ENCODE results near the gene TCF4.

TCF4 gene

DNA sequence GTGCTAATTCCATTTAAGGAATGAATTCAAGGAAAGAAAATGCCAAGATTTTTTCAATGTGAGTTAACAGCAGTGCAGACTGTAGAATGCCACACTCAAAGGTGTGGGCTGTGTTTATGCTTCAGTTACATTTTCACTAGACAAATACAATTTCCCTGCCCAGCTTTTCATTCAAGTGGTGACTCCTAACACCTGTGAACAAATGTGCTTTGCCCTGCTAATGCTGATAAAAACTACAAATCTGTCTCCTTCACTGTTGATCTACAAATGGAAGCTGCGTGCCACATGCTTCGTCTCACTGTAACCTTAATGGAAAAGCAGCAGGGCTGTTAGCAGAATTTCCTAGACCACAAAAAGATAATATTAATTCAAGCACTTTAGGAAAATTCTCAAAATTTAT lies 19.8 kb upstream of the TCF4 start:
- Histone ChIP-seq H3K4me1 (ENCODE audit: control insufficient read depth, insufficient read depth, low read length) (no peaks in the 10 kb centered on the region), H3K4me3 (ENCODE audit: low read length) (no peak overlapping the region), H3K4me2 (ENCODE audit: low read length) (no peak overlapping the region), H3K9me3 (replicated peaks; ENCODE audit: low read length) (no peaks in the 10 kb centered on the region), H3K9ac (ENCODE audit: low read depth, low read length) (no peak overlapping the region), H3K27me3 (ENCODE audit: control insufficient read depth, insufficient read depth, low read length) (no peaks in the 10 kb centered on the region), H3K36me3 (ENCODE audit: insufficient read depth, low read length) (no peaks in the 10 kb centered on the region)

DNA sequence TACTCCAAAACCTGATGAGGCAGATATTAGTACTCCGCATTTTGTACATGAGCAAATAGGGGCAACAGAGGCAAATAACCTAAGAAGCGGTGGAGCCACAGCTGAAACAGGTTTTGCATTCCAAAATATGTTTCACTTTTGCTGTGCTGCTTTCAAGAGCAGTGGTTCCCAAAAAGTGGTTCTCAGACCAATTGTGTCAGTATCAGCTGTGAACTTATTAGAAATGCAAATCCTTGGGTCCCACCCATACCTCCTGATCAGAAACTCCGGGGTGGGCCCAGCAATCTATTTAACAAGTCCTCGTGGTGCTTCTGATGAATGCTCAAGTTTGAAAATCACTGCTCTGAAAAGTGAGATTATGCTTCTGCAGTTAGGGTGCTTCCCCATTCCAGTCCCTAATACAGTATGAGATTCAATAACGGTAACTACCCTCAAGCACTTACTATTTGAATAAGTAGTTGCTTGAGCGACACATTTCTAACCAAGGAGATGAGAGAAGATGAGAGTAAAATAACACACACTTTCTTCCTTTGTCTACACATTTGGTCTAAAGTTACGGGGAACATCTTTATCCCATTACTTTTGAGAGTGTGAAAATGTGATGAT lies 17.8 kb upstream of the TCF4 start:
- H3K4me3 ChIP-seq (ENCODE audit: low read length): no peak overlapping the region
- H3K9ac ChIP-seq (ENCODE audit: low read depth, low read length): no peak overlapping the region
- no peak overlapping the region for H3K4me2 ChIP-seq (ENCODE audit: low read length)
- H3K9me3 ChIP-seq (replicated peaks; ENCODE audit: low read length): no peaks in the 10 kb centered on the region
- H3K27me3 ChIP-seq (ENCODE audit: control insufficient read depth, insufficient read depth, low read length): no peaks in the 10 kb centered on the region
- no peaks in the 10 kb centered on the region for H3K36me3 ChIP-seq (ENCODE audit: insufficient read depth, low read length)
- no peaks in the 10 kb centered on the region for H3K4me1 ChIP-seq (ENCODE audit: control insufficient read depth, insufficient read depth, low read length)

DNA sequence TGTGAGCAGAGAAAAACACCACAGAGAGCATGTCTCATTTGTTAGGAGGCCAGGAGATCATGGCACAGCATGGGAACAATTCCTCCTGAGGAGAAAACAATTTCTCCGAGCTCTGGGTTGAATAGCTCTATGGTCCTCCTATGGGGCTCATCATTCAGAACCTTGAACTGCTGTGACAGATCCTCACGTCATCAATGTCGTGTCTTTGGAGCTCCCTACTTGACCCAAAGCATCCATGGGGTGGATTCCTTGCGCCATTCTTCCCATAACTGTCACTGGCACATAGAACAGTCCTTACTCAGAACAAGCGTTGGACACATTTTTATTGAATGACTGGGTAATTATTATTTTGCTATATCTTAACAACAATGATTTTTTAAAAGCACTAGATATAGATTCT lies 15.8 kb upstream of the TCF4 start:
- Histone ChIP-seq H3K9me3 (replicated peaks; ENCODE audit: low read length) (no peaks in the 10 kb centered on the region), H3K36me3 (ENCODE audit: insufficient read depth, low read length) (no peaks in the 10 kb centered on the region), H3K4me2 (ENCODE audit: low read length) (no peak overlapping the region), H3K4me1 (ENCODE audit: control insufficient read depth, insufficient read depth, low read length) (no peaks in the 10 kb centered on the region), H3K4me3 (ENCODE audit: low read length) (no peak overlapping the region), H3K9ac (ENCODE audit: low read depth, low read length) (no peak overlapping the region), H3K27me3 (ENCODE audit: control insufficient read depth, insufficient read depth, low read length) (no peaks in the 10 kb centered on the region)

- no peaks in the 10 kb centered on the region for H3K36me3 ChIP-seq (ENCODE audit: insufficient read depth, low read length)
- no peak overlapping the region for H3K4me2 ChIP-seq (ENCODE audit: low read length)
- H3K9me3 ChIP-seq (replicated peaks; ENCODE audit: low read length): no peaks in the 10 kb centered on the region
- peaks cover 4% of the 10 kb centered on the region for H3K4me1 ChIP-seq (ENCODE audit: control insufficient read depth, insufficient read depth, low read length)
- no peak overlapping the region for H3K9ac ChIP-seq (ENCODE audit: low read depth, low read length)
- no peak overlapping the region for H3K4me3 ChIP-seq (ENCODE audit: low read length)
- no peaks in the 10 kb centered on the region for H3K27me3 ChIP-seq (ENCODE audit: control insufficient read depth, insufficient read depth, low read length)
Observed at GRCh38 chr18:55593888-55594287, 5.9 kb upstream of the TCF4 start.

GRCh38 chr18:55592572-55592971 lies 4.6 kb upstream of the TCF4 start:
- H3K9ac ChIP-seq (ENCODE audit: low read depth, low read length): no peak overlapping the region
- peaks cover 4% of the 10 kb centered on the region for H3K4me1 ChIP-seq (ENCODE audit: control insufficient read depth, insufficient read depth, low read length)
- no peaks in the 10 kb centered on the region for H3K36me3 ChIP-seq (ENCODE audit: insufficient read depth, low read length)
- no peak overlapping the region for H3K4me2 ChIP-seq (ENCODE audit: low read length)
- no peaks in the 10 kb centered on the region for H3K9me3 ChIP-seq (replicated peaks; ENCODE audit: low read length)
- no peaks in the 10 kb centered on the region for H3K27me3 ChIP-seq (ENCODE audit: control insufficient read depth, insufficient read depth, low read length)
- no peak overlapping the region for H3K4me3 ChIP-seq (ENCODE audit: low read length)

GRCh38 chr18:55592106-55592505 lies 4.1 kb upstream of the TCF4 start:
- Histone ChIP-seq H3K4me3 (ENCODE audit: low read length) (no peak overlapping the region), H3K36me3 (ENCODE audit: insufficient read depth, low read length) (no peaks in the 10 kb centered on the region), H3K4me1 (ENCODE audit: control insufficient read depth, insufficient read depth, low read length) (peaks cover 4% of the 10 kb centered on the region), H3K9ac (ENCODE audit: low read depth, low read length) (no peak overlapping the region), H3K4me2 (ENCODE audit: low read length) (no peak overlapping the region), H3K27me3 (ENCODE audit: control insufficient read depth, insufficient read depth, low read length) (no peaks in the 10 kb centered on the region), H3K9me3 (replicated peaks; ENCODE audit: low read length) (no peaks in the 10 kb centered on the region)

DNA sequence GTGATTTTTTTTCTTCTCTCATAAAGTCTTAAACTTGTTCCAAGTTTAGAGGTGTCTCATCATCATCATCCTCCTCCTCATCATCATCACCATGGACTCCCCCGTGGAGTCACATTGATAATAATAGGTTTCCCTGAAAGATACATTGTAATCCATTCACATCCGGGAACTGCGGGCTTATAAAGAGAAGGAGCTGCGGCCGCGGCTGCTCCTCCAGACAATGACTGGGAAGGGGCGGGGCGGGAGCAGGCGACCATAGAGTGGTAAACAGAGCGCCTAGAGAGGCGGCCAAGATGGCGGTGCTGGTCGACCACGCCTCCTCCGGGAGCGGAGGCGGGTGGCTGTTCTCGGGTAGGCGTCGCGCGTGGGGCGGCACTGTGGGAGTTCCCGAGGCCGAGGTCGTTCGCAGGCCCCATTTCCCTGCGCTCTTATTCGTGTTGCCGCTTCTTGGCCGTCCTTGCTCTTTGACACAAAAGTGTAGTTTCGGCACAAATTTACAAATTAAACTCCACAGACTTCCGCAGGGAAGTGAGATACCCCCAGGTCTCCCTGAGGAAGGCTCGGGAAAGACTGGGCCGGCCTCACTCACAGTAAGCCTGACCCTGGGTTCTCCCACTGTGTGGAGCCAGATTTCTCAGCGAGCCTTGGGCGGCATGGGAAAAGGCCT lies 1.8 kb upstream of the TCF4 start:
- peak overlapping the region; percentile 77 for H3K4me2 ChIP-seq (ENCODE audit: low read length)
- H3K27me3 ChIP-seq (ENCODE audit: control insufficient read depth, insufficient read depth, low read length): no peaks in the 10 kb centered on the region
- H3K4me3 ChIP-seq (ENCODE audit: low read length): peak overlapping the region; percentile 75
- H3K9ac ChIP-seq (ENCODE audit: low read depth, low read length): peak overlapping the region; percentile 90
- no peaks in the 10 kb centered on the region for H3K9me3 ChIP-seq (replicated peaks; ENCODE audit: low read length)
- H3K4me1 ChIP-seq (ENCODE audit: control insufficient read depth, insufficient read depth, low read length): peaks cover 14% of the 10 kb centered on the region
- H3K36me3 ChIP-seq (ENCODE audit: insufficient read depth, low read length): no peaks in the 10 kb centered on the region

GRCh38 chr18:55588870-55589595 lies 1.0 kb upstream of the TCF4 start:
- peaks cover 14% of the 10 kb centered on the region for H3K4me1 ChIP-seq (ENCODE audit: control insufficient read depth, insufficient read depth, low read length)
- H3K4me3 ChIP-seq (ENCODE audit: low read length): peak overlapping the region; percentile 75
- H3K9me3 ChIP-seq (replicated peaks; ENCODE audit: low read length): no peaks in the 10 kb centered on the region
- no peaks in the 10 kb centered on the region for H3K27me3 ChIP-seq (ENCODE audit: control insufficient read depth, insufficient read depth, low read length)
- H3K9ac ChIP-seq (ENCODE audit: low read depth, low read length): peak overlapping the region; percentile 90
- H3K36me3 ChIP-seq (ENCODE audit: insufficient read depth, low read length): no peaks in the 10 kb centered on the region
- peak overlapping the region; percentile 77 for H3K4me2 ChIP-seq (ENCODE audit: low read length)

DNA sequence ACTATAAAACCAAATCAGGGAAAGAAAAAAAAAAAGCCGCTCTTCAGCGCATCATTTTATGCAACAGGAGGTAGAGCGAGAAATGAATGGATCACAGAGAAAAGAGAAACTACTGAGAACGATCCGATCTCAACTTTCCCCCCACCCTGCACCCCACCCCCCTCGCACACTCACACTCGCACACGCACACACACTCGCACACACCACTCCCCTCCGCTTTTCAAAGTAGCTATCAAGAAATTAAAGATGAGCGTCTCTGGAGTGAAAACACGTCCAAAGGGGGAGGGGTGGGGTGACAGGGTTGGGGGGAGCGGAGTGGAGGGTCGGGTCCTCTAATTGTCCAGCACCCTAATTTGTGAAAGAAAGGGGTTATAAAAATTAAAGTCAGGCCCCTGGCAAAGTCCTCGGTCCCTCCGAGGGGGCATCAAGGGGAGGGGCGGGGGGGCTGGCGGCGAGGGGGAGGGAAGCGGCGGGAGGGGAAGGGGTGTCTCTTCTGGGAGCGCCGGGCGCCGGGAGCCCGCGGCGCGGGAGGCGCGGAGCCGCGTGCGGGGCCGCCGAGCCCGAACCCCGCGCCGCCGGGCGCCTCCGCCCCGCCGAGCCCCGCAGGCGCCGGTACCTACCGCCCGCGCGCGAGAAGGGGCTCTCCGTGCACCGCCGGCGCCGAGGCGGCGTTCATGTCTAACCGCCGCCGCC lies 428 bp downstream of the TCF4 start:
- Histone ChIP-seq H3K4me3 (ENCODE audit: low read length) (peak overlapping the region; percentile 75), H3K27me3 (ENCODE audit: control insufficient read depth, insufficient read depth, low read length) (no peaks in the 10 kb centered on the region), H3K4me2 (ENCODE audit: low read length) (peak overlapping the region; percentile 87), H3K9me3 (replicated peaks; ENCODE audit: low read length) (no peaks in the 10 kb centered on the region), H3K4me1 (ENCODE audit: control insufficient read depth, insufficient read depth, low read length) (peaks cover 14% of the 10 kb centered on the region), H3K9ac (ENCODE audit: low read depth, low read length) (peak overlapping the region; percentile 82), H3K36me3 (ENCODE audit: insufficient read depth, low read length) (no peaks in the 10 kb centered on the region)

DNA sequence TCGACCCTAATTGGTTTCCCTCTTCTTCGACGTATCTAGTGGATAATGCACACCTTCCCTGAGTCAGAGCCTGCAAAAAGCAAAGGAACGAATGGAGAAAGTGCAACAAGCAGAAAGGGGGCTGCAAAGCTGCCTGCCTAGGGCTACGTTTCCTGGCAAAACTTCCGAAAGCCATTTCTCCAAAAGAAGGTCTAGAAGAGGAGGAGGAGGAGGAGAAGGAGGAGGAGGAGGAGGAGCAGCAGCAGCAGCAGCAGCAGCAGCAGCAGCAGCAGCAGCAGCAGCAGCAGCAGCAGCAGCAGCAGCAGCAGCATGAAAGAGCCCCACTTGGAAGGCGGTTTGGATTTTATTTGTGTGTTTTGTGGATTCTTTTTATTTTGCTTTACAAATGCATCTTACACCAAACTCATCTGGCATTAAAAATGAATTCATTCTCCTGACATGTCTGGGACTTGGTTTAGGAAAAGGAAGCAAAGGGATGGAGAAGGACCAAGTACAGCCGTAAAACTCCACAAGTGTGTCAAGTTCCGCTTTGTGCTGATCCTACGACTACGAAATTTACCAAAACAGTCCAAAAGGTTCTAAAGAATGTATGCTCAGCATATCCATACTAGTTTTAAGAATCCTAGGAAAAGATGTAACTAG lies 2.0 kb downstream of the TCF4 start:
- H3K4me3 ChIP-seq (ENCODE audit: low read length): peak overlapping the region; percentile 75
- no peaks in the 10 kb centered on the region for H3K27me3 ChIP-seq (ENCODE audit: control insufficient read depth, insufficient read depth, low read length)
- H3K4me1 ChIP-seq (ENCODE audit: control insufficient read depth, insufficient read depth, low read length): peaks cover 14% of the 10 kb centered on the region
- H3K4me2 ChIP-seq (ENCODE audit: low read length): peak overlapping the region; percentile 87
- peaks cover 3% of the 10 kb centered on the region for H3K36me3 ChIP-seq (ENCODE audit: insufficient read depth, low read length)
- peak overlapping the region; percentile 82 for H3K9ac ChIP-seq (ENCODE audit: low read depth, low read length)
- H3K9me3 ChIP-seq (replicated peaks; ENCODE audit: low read length): no peaks in the 10 kb centered on the region

Measured in skeletal muscle satellite cell (primary cell).